HG03565 (cell line): ENCODE measurements around the gene PDE5A.
"Not testable (repeated sequence)": the region's sequence is repeated elsewhere in the genome, so short reads cannot be mapped to it uniquely, and the experiment has no call there.

Experiments
- ATAC-seq: cut with Tn5 transposase; IDR thresholded peaks from one replicate; pipeline ENCODE4 v1.9.1; 2021; ENCODE audit warnings: mild to moderate bottlenecking, moderate library complexity; ENCODE audit not compliant: unreplicated experiment

PDE5A gene

DNA sequence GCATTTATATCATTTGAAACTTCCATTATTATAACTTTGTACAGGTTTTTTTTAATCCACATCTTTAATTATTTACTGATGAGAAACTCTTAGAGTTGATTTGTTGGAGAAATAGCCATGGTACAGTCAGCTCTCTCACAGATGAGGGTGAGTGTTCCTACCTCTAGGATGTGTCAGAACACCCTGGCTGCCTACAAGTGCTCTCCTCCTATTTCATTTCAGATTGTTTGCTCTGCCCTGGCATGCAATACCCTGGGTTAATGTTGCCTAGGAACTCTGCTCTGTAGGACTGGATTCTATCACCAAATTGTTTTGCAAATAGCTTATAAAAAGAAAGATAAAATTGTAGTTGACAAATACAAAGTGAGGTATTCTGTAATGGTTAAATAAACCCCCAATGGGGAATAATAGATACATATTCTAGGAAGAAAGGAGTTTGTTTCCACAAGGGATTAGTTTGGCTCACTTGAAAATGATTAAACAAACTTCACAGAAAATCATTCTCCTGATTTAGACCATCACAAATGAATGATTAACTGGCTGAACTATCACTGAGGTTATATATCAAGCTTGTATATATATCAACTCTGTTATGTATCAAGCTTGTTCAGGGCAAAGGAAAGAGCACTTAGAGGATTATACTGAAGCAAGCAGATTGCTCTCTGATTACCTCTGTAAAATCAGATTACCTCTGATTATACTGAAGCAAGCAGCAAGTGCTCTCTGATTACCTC is 150.0 kb downstream of the PDE5A start:
- ATAC-seq, result no peak

DNA sequence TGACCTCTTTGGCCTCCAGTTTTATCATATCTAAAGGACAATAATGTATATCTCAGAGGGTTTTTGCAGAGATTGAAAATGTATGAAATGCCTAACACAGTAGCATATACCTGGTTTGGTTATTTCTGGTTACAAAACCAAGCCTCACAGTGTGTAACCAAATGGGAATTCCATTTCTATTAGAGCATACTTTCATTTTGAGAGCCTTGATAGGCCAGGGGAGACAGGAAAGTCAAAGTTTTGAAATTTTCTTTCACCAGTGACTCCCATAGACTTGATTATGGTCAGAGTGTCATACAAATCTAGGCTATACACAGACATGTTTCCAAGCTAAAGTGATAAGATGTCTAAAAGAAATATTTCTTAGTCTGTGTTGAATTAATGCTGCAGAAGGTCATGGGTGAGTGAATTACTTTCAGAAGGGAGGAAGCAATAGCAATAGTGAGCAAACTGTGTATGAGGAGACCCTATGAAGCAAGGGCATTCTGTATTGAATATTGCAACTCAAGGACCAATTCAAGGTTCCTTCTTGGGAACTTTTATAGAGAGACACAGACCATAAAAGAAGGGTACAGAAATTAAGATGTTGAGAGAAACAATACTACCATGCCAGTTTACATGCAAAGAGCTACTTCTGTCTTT is 151.1 kb downstream of the PDE5A start:
- ATAC-seq, result no peak

DNA sequence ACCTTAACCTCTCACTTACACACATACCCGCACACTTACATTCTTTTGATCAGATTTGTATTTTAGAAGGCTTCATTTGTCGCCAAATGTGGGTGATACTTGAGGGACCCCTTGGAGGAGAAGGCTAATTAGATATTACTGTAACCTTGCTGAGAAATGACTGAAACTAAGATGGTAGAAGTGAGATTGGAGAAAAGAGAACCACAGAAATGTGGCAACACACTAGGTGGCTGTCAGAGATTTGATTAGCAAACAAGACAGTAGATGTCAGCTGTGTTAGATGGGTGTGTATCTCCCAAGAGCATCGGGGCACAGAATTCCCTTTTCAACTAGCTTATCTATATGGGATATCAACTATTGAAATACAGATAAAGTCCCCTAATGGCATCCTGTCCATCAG is 157.3 kb downstream of the PDE5A start:
- peak; percentile 38 for ATAC-seq

DNA sequence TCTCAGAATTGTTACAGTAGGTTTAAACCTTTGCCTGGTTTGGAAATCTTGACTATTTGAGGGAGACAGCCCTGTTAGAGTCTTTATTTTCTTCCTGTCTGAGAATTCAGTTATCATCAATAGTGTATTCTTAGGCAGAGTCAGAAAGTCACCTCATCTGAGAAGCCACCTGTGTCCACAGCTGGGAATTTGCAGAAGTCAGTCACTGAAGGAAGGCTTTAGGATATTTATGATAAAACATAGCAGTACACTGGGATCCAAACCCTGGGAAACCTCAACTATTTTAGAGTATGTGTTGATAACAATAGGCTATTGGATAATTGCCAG is 157.9 kb downstream of the PDE5A start:
- peak; percentile 30 for ATAC-seq

DNA sequence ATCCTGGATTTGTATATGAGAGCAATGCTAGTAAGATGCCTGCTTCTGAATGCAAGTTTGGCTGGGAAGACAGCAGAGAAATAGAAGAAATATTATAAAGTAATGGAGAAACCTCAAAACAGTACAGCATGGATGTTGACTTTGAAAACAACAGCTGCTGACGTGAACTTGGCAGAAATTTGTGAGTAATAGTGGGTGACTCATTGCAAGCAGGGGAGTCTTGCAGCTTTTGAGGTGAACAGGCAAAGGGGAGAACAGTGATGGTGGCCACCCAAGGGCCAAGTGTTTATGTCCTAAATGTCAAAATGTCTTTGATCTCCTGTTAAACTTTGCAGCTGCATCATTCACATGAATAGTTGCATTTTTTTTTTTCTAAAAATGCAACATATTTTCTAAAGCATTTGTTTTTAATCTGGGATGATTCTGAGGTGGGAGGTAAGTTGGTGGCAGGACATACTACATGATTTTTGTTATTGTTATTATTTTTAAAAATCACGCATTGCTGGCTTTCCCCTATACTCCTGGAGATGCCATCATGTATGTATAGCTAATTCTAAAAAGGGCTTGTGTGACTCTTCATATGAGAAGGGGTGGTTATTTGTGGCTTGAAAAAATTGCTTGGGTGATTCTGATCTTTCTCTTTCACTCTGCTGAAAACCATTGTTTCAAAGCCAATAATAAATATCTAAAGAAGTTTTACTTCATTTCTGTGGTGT is 158.4 kb downstream of the PDE5A start:
- peak; percentile 61 for ATAC-seq

DNA sequence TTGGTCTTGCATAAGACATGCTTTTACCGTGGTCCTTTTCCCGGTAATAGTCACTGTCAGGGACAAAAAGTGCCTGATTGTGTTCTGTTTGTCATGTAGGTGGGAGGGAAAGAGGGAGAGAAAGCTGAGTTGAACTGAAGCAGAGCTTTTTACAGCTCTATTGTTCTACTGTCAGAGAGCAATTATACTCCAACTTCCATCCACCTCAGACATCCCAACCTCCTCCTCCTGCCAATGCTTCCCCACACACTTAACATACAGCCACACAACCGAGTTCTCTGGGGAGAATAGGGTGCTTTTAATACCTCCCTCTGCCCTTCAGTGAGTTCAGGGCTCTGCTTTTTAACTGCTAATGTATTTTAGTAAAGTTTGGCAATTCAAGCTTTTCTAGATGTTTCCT is 159.6 kb downstream of the PDE5A start:
- not testable (repeated sequence) for ATAC-seq

DNA sequence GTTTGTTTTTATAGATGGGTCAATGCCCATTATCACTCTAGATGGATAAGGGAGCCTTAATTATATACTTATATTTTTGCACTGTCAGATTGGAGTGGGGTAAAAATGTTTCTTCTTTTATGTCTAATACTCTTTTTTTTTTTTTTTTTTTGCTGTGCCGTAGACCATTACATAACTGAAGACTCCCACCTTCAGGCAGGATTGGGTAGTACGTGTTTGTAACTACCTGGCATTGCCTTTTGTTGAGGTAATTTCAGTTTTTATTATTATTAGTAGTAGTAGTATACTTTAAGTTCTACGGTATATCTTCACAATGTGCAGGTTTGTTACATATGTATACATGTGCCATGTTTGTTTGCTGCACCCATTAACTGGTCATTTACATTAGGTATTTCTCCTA is 165.9 kb downstream of the PDE5A start:
- ATAC-seq, result not testable (repeated sequence)

DNA sequence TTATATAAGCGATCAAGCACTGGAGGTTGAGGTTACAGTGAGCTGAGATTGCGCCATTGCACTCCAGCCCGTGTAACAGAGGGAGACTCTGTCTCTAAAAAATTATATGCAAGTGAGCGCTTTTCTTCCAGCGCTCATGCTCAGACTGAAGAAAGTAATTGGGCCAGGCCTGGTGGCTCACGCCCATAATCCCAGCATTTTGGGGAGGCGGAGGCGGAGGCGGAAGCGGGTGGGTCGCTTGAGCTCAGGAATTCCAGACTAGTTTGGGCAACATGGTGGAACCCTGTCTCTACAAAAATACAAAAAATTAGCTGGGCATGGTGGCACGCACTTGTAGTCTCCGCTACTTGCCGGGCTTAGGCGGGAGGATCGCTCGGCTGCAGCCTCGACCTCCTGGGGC is 172.9 kb downstream of the PDE5A start:
- ATAC-seq, result not testable (repeated sequence)

DNA sequence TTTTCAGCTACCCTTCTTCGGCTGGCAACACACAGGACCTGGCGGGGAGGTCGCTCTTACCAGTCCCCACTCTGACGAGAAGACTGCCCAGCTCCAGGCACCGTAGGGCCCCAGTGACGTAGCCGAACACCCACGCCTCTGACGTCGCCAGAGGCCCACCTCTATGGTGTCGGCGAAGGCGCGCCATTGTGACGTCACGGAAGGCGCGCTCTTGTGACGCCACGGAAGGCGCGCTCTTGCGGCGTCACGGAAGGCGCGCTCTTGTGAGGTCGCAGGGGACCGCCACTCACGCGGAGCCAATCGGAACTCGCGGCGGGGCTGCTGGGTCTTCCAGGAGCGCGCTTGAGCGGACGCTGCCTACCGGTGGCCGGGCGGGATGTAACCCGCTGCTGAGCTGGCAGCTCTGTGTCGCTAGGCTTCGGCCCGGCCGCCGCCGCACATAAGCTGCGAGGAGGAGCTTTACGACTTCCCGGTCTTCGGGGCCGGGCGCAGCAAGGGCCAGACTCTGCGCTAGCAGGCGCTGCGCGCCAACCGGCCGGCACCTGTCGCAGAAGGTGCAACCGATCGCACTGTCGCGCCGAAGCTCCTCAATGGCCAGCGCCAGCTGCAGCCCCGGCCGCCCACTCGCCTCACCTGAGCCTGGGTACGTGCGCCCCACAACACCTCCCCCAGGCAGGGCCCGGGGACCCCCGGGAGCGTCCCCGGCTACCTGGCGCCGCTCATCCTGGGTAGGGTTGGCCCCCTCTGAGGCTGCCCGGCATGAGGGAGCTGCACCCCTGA is 173.9 kb downstream of the PDE5A start:
- ATAC-seq, result peak; percentile 100

DNA sequence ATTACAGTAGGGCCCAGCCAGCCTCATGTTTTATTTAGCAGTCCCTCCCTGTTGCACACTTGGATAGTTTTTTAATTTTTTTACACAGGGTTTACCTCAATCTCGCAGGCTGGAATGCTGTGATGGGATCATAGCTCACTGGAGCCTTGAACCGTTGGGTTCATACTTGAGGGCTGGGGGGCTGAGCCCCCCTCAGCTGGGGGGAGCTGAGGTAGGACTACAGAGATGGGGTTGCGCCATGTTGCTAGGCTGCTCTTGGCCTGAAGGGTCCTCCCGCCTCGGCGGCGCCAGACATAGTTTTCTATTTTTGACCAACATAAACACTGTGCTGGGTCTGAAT is 174.5 kb downstream of the PDE5A start:
- not testable (repeated sequence) for ATAC-seq

DNA sequence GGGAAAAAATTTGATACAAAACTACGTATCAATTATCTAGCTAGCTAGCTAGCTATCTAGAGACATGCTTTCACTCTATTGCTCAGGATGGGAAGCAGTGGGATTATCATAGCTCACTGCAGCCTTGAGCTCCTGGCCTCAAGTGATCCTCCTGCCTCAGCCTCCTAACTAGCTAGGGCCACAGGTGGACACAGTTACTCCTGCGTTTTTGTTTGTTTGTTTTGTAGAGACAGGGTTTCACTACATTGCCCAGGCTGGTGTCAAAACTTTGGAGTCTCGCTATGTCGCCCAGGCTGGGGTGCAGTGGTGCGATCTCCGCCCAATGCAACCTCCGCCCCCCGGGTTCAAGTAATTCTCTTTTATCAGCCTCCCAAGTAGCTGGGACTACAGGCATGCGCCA is 175.3 kb downstream of the PDE5A start:
- not testable (repeated sequence) for ATAC-seq

DNA sequence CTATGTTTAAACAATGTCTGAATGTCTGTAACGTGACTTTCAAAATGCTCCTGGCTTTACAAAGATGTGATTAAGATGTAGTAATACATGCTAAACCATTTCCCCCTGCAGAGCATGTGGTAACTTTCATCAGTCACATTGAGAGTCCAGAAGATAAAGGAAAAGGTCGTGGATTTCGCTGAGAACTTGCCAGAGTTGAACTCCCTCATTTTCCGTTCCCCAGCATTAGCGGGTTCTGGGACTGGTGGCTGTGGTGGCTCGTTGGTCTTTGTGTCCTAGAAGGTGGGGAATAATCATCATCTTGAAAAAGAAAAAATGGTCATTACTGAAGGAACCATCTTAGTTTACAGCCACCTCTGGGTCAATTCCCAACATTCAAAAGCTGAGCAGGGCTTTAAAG is 178.8 kb downstream of the PDE5A start:
- ATAC-seq, result not testable (repeated sequence)
